H9 (cell line): ENCODE measurements around the gene DGKG. TPM values are rescaled to one million over a fixed set of nuclear protein-coding genes. Genes with fewer than 3 reads are reported as not detected.

ENCODE experiments used
- DNase-seq: peaks from one replicate; pipeline ENCODE4 v3.0.0-alpha.2; 2017
- H2AFZ ChIP-seq: one replicate; pipeline ENCODE4 v1.6.1; 2013; ENCODE audit warnings: mild to moderate bottlenecking, low read length, control low read depth, moderate library complexity
- H2AK5ac ChIP-seq: 2 replicates; pipeline ENCODE4 v1.6.1; 2013; ENCODE audit warnings: low read length, control low read depth, mixed read lengths; ENCODE audit not compliant: insufficient read length
- H2BK120ac ChIP-seq: one replicate; pipeline ENCODE4 v1.6.1; 2013; ENCODE audit warnings: low read depth, mild to moderate bottlenecking, low read length, control low read depth, inconsistent platforms; ENCODE audit not compliant: poor library complexity, severe bottlenecking
- H2BK12ac ChIP-seq: 2 replicates; pipeline ENCODE4 v1.6.1; 2013; ENCODE audit warnings: low read length, control low read depth, mixed read lengths, low read depth; ENCODE audit not compliant: insufficient read length
- H2BK15ac ChIP-seq: 2 replicates; pipeline ENCODE4 v1.6.1; 2013; ENCODE audit warnings: low read depth, low read length, control low read depth
- H2BK20ac ChIP-seq: one replicate; pipeline ENCODE4 v1.6.1; 2013; ENCODE audit warnings: low read depth, mild to moderate bottlenecking, low read length, control low read depth, inconsistent platforms; ENCODE audit not compliant: poor library complexity, severe bottlenecking
- H2BK5ac ChIP-seq: 2 replicates; pipeline ENCODE4 v1.6.1; 2013; ENCODE audit warnings: low read length, control low read depth, mixed read lengths; ENCODE audit not compliant: insufficient read length
- H3K14ac ChIP-seq: 2 replicates; pipeline ENCODE4 v1.6.1; 2013; ENCODE audit warnings: low read length, control low read depth; ENCODE audit not compliant: insufficient read depth
- H3K18ac ChIP-seq: 2 replicates; pipeline ENCODE4 v1.6.1; 2013; ENCODE audit warnings: low read depth, mild to moderate bottlenecking, mixed read lengths, low read length, control low read depth; ENCODE audit not compliant: insufficient read length
- H3K23ac ChIP-seq: 2 replicates; pipeline ENCODE4 v1.6.1; 2013; ENCODE audit warnings: low read length, control low read depth, mixed read lengths, low read depth; ENCODE audit not compliant: insufficient read length
- H3K23me2 ChIP-seq: 2 replicates; pipeline ENCODE4 v1.6.1; 2013; ENCODE audit warnings: low read depth, mild to moderate bottlenecking, mixed read lengths, low read length, control low read depth; ENCODE audit not compliant: insufficient read length, poor library complexity, severe bottlenecking
- H3K27ac ChIP-seq: 2 replicates; pipeline ENCODE4 v1.5.1; 2013; ENCODE audit warnings: low read length, control low read depth, mixed read lengths, low read depth; ENCODE audit not compliant: insufficient read length
- H3K27me3 ChIP-seq: 2 replicates; pipeline ENCODE4 v1.6.1; 2013; ENCODE audit warnings: low read length, control low read depth, inconsistent platforms; ENCODE audit not compliant: insufficient read depth
- H3K4ac ChIP-seq: 2 replicates; pipeline ENCODE4 v1.6.1; 2013; ENCODE audit warnings: low read depth, mild to moderate bottlenecking, control low read depth, inconsistent platforms, low read length, moderate library complexity
- H3K4me1 ChIP-seq: 2 replicates; pipeline ENCODE4 v1.6.1; 2013; ENCODE audit warnings: low read length, control low read depth, inconsistent platforms; ENCODE audit not compliant: insufficient read depth
- H3K4me2 ChIP-seq: 2 replicates; pipeline ENCODE4 v1.6.1; 2013; ENCODE audit warnings: low read length, control low read depth, mixed read lengths; ENCODE audit not compliant: insufficient read length, insufficient read depth
- H3K56ac ChIP-seq: 2 replicates; pipeline ENCODE4 v1.6.1; 2013; ENCODE audit warnings: low read depth, mild to moderate bottlenecking, mixed read lengths, low read length, control low read depth; ENCODE audit not compliant: insufficient read length
- H3K79me1 ChIP-seq: 2 replicates; pipeline ENCODE4 v1.6.1; 2013; ENCODE audit warnings: low read depth, mild to moderate bottlenecking, moderate library complexity, low read length, control low read depth, inconsistent platforms; ENCODE audit not compliant: insufficient read depth, poor library complexity, severe bottlenecking
- H3K79me2 ChIP-seq: 2 replicates; pipeline ENCODE4 v1.6.1; 2013; ENCODE audit warnings: low read length, control low read depth, inconsistent platforms; ENCODE audit not compliant: insufficient read depth
- H3K9ac ChIP-seq: 2 replicates; pipeline ENCODE4 v1.6.1; 2013; ENCODE audit warnings: low read length, control low read depth, mixed read lengths; ENCODE audit not compliant: insufficient read length; ENCODE audit errors: extremely low read depth
- H3K9me3 ChIP-seq: one replicate; pipeline ENCODE4 v1.6.1; 2013; ENCODE audit warnings: low read depth, low read length, inconsistent platforms; ENCODE audit not compliant: control insufficient read depth
- H3T11ph ChIP-seq: one replicate; pipeline ENCODE4 v1.6.1; 2013; ENCODE audit warnings: mild to moderate bottlenecking, low read length, control low read depth, inconsistent platforms
- H4K20me1 ChIP-seq: one replicate; pipeline ENCODE4 v1.6.1; 2013; ENCODE audit not compliant: control insufficient read depth, insufficient read length, insufficient read depth
- H4K5ac ChIP-seq: 2 replicates; pipeline ENCODE4 v1.6.1; 2013; ENCODE audit warnings: low read depth, mild to moderate bottlenecking, mixed read lengths, low read length, control low read depth; ENCODE audit not compliant: insufficient read length
- H4K8ac ChIP-seq: replicated peaks from 2 replicates; pipeline ENCODE4 v1.6.1; 2013; ENCODE audit warnings: low read length, control low read depth, mixed read lengths, low read depth; ENCODE audit not compliant: insufficient read length
- H4K91ac ChIP-seq: 2 replicates; pipeline ENCODE4 v1.6.1; 2013; ENCODE audit warnings: low read depth, mild to moderate bottlenecking, moderate library complexity, mixed read lengths, low read length, control low read depth; ENCODE audit not compliant: insufficient read length
- H3K27ac Mint-ChIP-seq, 3 experiments: 2 replicates in 2 of 3; 3 replicates in 1 of 3; pipeline ENCODE4 v1.8.0; 2020 to 2021; ENCODE audit warnings: mixed read lengths in 3 of 3, mild to moderate bottlenecking in 1 of 3, moderate library complexity in 1 of 3
- H3K27me3 Mint-ChIP-seq: 2 replicates; pipeline ENCODE4 v1.8.0; 2021; ENCODE audit warnings: low read depth, mild to moderate bottlenecking, moderate library complexity, mixed read lengths
- H3K36me3 Mint-ChIP-seq, 3 experiments: 2 replicates in 2 of 3; 3 replicates in 1 of 3; pipeline ENCODE4 v1.8.0; 2020 to 2021; ENCODE audit warnings: low read depth in 3 of 3, mixed read lengths in 3 of 3; ENCODE audit not compliant: insufficient read depth in 1 of 3
- H3K4me1 Mint-ChIP-seq, 2 experiments: 2 replicates each; pipeline ENCODE4 v1.8.0; 2020; ENCODE audit warnings: mixed read lengths in 2 of 2
- H3K4me3 Mint-ChIP-seq, 2 experiments: 2 replicates in 1 of 2; 3 replicates in 1 of 2; pipeline ENCODE4 v1.8.0; 2020 to 2021; ENCODE audit warnings: mild to moderate bottlenecking in 2 of 2, mixed read lengths in 2 of 2, moderate library complexity in 1 of 2
- H3K9me3 Mint-ChIP-seq, 2 experiments: 2 replicates in 1 of 2; 3 replicates in 1 of 2; pipeline ENCODE4 v1.8.0; 2020; ENCODE audit warnings: mild to moderate bottlenecking in 2 of 2, mixed read lengths in 2 of 2, moderate library complexity in 1 of 2
- CTCF ChIP-seq: fragments of 200-600 bp; sonication (generic); conservative IDR thresholded peaks from 3 replicates; pipeline ENCODE4 v1.8.0; 2021; ENCODE audit warnings: antibody characterized with exemption, mild to moderate bottlenecking
- WGBS: extraction: QIAGEN DNeasy Blood & Tissue Kit; methylation state at CpG from one replicate; pipeline ENCODE4 v1.1.7; 2013; ENCODE audit warnings: missing lambda C conversion rate, low lambda C conversion rate, mixed read lengths; ENCODE audit not compliant: insufficient read length; ENCODE audit errors: extremely low coverage; 5-methylcytosine and 5-hydroxymethylcytosine counted together
- total RNA-seq: library from RNA; stranded (reverse); gene quantifications from 2 replicates; pipeline ENCODE4 v1.2.1, GENCODE V29; 2021

The DGKG gene
- total RNA-seq, 1 experiment from 2014 or later, result not detected

- Histone ChIP-seq H3K18ac (no peak overlapping the region), H2BK5ac (no peak overlapping the region), H2BK20ac (no peak overlapping the region), H3T11ph (no peak overlapping the region), H3K27me3 (peaks cover 15% of the 10 kb centered on the region), H4K5ac (no peak overlapping the region), H3K27ac (no peak overlapping the region), H3K23me2 (peaks cover 13% of the 10 kb centered on the region), H3K79me1 (no peaks in the 10 kb centered on the region), H3K4me2 (peak overlapping the region; percentile 80), H3K56ac (no peak overlapping the region), H3K9me3 (no peaks in the 10 kb centered on the region), H3K23ac (no peak overlapping the region), H2AFZ (no peak overlapping the region), H4K8ac (no peak overlapping the region), H2AK5ac (no peak overlapping the region), H3K14ac (peak overlapping the region; percentile 97; the same call in 1 of the 2 replicates), H4K91ac (no peak overlapping the region), H2BK12ac (no peak overlapping the region), H3K9ac (peak overlapping the region; percentile 47), H3K4me1 (no peaks in the 10 kb centered on the region), H4K20me1 (no peaks in the 10 kb centered on the region), H3K79me2 (no peaks in the 10 kb centered on the region), H2BK15ac (no peak overlapping the region), H2BK120ac (no peak overlapping the region), H3K4ac (no peak overlapping the region)
- TF ChIP-seq CTCF, result no peak
- no peak for DNase-seq
- Mint-ChIP-seq H3K9me3 (no peaks in the 10 kb centered on the region; a peak in 2 of 5 replicates), H3K4me1 (peaks cover 14 to 18% of the 10 kb centered on the region in 2 experiments), H3K27me3 (peaks cover 1% of the 10 kb centered on the region), H3K27ac (peak overlapping the region in 1 of 3 experiments; percentile 11; a peak in 2 of 7 replicates), H3K36me3 (no peaks in the 10 kb centered on the region), H3K4me3 (peak overlapping the region; percentile 51 to 76)
- WGBS, result no CpG with 5 or more reads among the region's 10 CpGs
Observed at GRCh38 chr3:186194451-186194811, 167.6 kb downstream of the DGKG start.
